ENCODE measurements around the gene TBL1X. TPM values are rescaled to one million over a fixed set of nuclear protein-coding genes. Genes with fewer than 3 reads are reported as not detected.

TBL1X gene
- total RNA-seq, 2 donors from 2014 or later: 8.0 to 18.6 TPM

DNA sequence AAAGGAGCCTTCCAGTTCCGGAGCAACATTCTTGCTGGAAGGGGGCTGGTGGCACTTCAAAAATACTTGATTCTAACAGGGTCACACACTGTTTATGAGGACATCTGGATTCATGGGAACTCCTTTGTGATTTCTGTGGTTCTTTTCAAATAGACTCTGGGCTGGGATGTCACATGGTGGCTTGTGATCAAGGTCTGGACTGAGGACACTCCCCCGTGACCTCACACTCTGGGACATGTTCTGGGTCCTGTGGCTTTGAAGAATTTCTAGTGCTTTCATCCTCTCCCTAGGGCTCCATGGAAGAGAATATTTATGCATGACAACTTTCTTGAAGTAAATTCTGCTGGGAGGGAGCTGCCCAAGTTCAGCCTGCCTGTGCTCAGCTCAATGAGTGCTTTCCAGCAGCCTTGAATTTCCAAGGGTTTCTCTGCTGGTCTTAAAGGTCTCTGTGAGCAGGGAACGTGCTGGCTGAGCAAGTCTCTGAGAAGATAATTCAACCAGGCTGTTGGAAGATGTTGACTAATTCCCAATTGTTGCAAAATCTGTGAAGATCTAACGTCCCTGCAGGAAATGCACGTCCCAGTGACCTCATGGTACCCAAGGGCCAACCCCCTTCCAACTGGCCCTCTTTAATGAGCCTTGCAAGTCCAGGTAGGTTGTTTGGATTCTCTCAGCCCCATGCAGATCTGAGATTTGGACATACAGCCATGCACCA, 264.5 kb downstream of the TBL1X start:
- no peaks in the 10 kb centered on the region for H3K9me3 Mint-ChIP-seq
- no peak overlapping the region for H3K27ac Mint-ChIP-seq
- H3K36me3 Mint-ChIP-seq (ENCODE audit: low read depth): no peaks in the 10 kb centered on the region
- no peaks in the 10 kb centered on the region for H3K27me3 Mint-ChIP-seq
- H3K4me3 Mint-ChIP-seq: no peak overlapping the region
- ATAC-seq (replicated peaks): no peak
- no peaks in the 10 kb centered on the region for H3K4me1 Mint-ChIP-seq

DNA sequence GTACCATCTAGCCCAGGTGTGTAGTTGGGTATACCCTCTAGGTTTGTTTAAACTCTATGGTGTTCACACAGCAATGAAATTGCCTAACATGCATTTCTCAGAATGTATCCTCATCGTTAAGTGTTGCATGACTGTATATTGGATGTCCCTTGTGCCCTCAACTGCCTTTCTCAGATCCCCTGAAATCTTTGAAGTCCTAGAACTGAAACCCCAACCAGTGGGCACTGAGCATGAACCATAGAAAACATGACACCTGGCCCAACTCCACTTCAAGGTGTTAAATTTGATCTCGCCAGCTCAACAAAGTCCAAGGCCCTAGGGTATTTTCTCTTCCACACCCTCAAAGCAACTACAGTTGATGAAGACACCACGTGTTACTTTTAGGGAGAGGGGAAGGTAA, 265.2 kb downstream of the TBL1X start:
- H3K9me3 Mint-ChIP-seq: no peaks in the 10 kb centered on the region
- ATAC-seq (replicated peaks): no peak
- H3K27ac Mint-ChIP-seq: no peak overlapping the region
- H3K4me3 Mint-ChIP-seq: no peak overlapping the region
- H3K4me1 Mint-ChIP-seq: no peaks in the 10 kb centered on the region
- no peaks in the 10 kb centered on the region for H3K36me3 Mint-ChIP-seq (ENCODE audit: low read depth)
- no peaks in the 10 kb centered on the region for H3K27me3 Mint-ChIP-seq

DNA sequence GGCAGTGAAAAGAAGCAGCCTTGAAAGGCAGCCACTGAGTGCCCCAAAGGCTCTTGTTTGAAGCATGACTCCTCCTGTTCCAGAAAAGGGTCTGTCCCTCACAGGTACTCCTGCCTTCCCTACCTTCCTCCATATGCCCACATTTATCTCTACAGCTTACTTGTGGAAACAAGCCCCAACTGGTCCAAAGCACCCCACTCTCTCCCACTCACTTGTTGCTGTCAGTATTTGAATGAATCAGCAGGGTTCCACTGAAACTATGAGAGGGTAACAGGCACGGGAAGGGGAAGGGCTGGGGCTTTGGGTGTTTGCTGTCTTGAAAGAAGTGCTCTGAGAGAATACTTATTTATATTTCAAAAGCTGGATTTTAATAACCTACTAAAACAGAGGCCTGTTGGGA, 265.9 kb downstream of the TBL1X start:
- Mint-ChIP-seq H3K4me3 (no peak overlapping the region), H3K4me1 (no peaks in the 10 kb centered on the region), H3K9me3 (no peaks in the 10 kb centered on the region), H3K36me3 (ENCODE audit: low read depth) (no peaks in the 10 kb centered on the region), H3K27me3 (no peaks in the 10 kb centered on the region), H3K27ac (no peak overlapping the region)
- peak; percentile 53 for ATAC-seq (replicated peaks)

DNA sequence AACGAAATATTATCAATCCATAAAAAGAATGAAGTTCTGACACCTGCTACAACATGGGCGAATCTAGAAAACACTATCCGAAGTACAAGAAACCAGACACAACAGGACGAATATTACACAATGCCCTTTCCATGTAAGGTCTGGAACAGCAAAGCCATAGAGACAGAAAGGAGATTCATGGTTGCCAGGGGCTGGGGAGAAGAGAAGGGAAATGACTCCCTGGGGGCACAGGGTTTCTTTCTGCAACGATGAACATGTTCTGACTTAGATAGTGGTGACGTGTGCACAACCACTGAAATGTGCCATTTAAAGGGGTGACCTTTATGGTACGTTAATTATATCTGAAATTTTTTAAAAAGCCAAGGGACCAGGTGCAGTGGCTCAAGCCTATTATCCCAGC, 272.5 kb downstream of the TBL1X start:
- H3K27me3 Mint-ChIP-seq: no peaks in the 10 kb centered on the region
- H3K9me3 Mint-ChIP-seq: no peaks in the 10 kb centered on the region
- no peak for ATAC-seq (replicated peaks)
- no peaks in the 10 kb centered on the region for H3K4me1 Mint-ChIP-seq
- no peaks in the 10 kb centered on the region for H3K36me3 Mint-ChIP-seq (ENCODE audit: low read depth)
- no peak overlapping the region for H3K4me3 Mint-ChIP-seq
- H3K27ac Mint-ChIP-seq: no peak overlapping the region

DNA sequence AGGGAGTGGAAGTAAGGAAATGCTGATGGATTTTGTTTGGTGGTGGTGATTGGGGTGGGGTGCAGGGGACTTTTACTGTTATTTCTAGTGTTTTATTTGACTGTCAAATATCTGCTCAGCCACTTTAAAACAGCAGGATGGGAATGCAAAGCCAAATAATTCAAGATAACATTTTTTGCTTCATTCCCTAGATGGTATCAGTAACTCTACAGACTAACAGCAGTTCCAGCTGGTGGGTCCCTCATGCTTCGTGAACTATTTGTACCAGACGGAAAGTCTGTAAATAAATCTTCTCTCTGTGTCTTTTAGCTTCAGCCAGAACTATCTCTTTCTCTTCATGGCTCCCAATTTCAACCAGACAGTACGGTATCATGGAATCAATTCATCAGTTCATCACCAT, 273.3 kb downstream of the TBL1X start:
- no peak for ATAC-seq (replicated peaks)
- Mint-ChIP-seq H3K4me3 (no peak overlapping the region), H3K27ac (no peak overlapping the region), H3K4me1 (no peaks in the 10 kb centered on the region), H3K9me3 (no peaks in the 10 kb centered on the region), H3K27me3 (no peaks in the 10 kb centered on the region), H3K36me3 (ENCODE audit: low read depth) (no peaks in the 10 kb centered on the region)

DNA sequence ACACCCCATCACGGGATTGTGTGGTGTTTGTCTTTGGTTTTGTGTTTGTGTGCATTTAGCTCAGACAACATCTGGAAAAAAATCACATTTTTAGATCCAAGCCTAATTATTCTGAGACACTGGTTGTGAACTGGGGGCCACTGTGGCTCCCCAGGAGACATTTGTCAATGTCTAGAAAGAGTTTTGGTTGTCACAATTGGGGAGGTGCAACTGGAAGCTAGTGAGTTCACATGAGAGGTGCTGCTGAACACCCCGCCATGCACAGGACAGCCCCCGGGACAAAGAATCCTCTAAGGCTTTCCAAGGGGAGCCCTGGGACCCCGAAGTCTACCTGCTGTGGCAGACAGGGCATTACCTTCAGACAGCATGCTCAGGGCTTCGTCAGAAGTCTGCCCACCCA, 274.3 kb downstream of the TBL1X start:
- H3K4me3 Mint-ChIP-seq: no peak overlapping the region
- H3K27ac Mint-ChIP-seq: no peak overlapping the region
- H3K36me3 Mint-ChIP-seq (ENCODE audit: low read depth): no peaks in the 10 kb centered on the region
- H3K4me1 Mint-ChIP-seq: no peaks in the 10 kb centered on the region
- H3K27me3 Mint-ChIP-seq: no peaks in the 10 kb centered on the region
- ATAC-seq (replicated peaks): no peak
- no peaks in the 10 kb centered on the region for H3K9me3 Mint-ChIP-seq

DNA sequence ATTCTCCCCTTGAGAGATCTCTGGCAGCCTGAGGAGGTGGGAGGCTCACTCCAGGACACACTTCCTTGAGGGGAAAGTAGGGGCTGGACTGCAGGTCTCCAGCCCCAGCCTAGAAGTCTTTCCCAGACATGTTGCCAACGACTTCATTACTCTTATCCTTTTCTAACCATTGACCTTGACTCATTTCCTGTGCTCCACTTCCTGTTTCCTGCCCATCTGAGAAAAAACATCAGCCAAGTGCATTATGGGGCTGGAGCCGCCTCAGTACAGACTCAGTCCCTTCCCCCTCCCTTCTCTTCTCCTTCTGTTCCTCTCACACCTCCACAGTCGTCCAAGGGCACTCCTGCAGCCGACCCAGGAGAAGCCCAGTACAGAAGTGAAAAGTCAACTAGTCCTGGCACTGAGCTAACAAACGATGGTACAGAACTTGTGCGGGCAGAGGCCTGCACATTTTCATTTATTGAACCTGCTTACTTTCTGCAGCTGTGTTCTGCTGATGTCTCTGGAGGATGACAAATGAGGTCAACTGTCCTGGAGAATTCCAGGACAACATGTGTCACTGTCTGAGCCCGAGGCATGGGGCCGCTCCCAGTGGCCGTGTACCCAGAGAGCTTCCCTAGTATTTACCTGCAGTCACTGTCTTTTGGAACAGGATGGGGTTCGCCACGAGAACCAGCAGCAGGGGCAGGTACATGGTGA, 280.7 kb downstream of the TBL1X start:
- H3K27me3 Mint-ChIP-seq: no peaks in the 10 kb centered on the region
- H3K9me3 Mint-ChIP-seq: peaks cover 4% of the 10 kb centered on the region
- ATAC-seq (replicated peaks): no peak
- peak overlapping the region; percentile 44 for H3K4me3 Mint-ChIP-seq
- peaks cover 6% of the 10 kb centered on the region for H3K4me1 Mint-ChIP-seq
- H3K27ac Mint-ChIP-seq: peak overlapping the region; percentile 51
- no peaks in the 10 kb centered on the region for H3K36me3 Mint-ChIP-seq (ENCODE audit: low read depth)

DNA sequence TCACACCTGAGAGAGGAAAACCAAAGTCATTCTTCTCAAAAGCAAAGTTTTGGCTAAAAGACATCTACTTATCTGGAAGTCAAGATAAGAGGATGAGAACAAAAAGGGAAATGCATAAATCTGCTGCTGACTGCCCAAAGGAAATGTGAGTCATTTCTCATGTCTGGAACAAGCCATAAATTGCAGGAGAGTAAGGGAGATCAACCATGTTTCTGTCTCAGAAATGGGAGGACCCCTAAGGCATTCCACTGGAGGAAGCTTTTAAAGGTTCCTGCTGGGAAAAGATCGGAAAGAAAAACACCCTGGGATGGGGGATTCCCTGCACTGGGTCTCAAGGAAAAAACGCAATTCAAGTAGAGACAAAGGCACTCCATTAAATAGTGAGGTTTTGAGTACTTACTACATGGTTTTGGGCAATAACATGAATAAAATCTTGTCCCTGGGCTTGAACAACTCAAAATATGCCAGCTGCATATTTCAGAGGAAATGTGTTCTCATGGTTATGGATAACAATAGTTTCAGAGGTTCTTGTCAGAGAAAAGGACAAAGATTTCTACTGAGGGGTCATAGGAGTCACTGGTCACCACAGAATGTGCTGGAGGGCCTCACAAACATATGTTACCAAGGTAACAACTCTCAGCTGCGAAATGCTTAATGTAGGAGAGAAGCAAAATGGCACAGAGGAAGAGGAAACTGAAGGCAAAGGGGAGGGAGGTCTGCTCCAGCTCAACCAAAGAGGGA, 281.5 kb downstream of the TBL1X start:
- H3K4me1 Mint-ChIP-seq: peaks cover 6% of the 10 kb centered on the region
- peaks cover 4% of the 10 kb centered on the region for H3K9me3 Mint-ChIP-seq
- H3K27me3 Mint-ChIP-seq: no peaks in the 10 kb centered on the region
- no peak overlapping the region for H3K27ac Mint-ChIP-seq
- H3K4me3 Mint-ChIP-seq: no peak overlapping the region
- H3K36me3 Mint-ChIP-seq (ENCODE audit: low read depth): no peaks in the 10 kb centered on the region
- no peak for ATAC-seq (replicated peaks)

DNA sequence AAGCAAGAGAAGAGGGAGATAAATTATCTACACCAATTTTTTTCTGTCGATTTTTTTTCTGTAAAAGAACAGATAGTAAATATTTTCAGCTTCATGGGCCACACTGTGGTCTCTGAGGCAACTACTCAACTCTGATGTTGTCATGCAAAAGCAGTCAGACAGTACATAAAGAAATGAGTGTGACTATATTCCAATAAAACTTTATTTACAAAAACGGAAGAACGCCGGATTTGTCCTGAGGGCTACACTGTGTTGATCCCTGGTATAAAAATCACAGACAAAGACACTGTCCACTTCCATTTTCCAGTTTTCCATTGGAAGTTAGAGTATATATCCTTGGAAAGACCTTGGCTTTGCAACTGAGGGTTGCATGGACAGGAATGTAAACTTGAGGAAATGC, 282.8 kb downstream of the TBL1X start:
- H3K4me3 Mint-ChIP-seq: no peak overlapping the region
- no peaks in the 10 kb centered on the region for H3K36me3 Mint-ChIP-seq (ENCODE audit: low read depth)
- H3K4me1 Mint-ChIP-seq: peaks cover 6% of the 10 kb centered on the region
- no peak overlapping the region for H3K27ac Mint-ChIP-seq
- H3K27me3 Mint-ChIP-seq: no peaks in the 10 kb centered on the region
- H3K9me3 Mint-ChIP-seq: peaks cover 4% of the 10 kb centered on the region
- no peak for ATAC-seq (replicated peaks)

DNA sequence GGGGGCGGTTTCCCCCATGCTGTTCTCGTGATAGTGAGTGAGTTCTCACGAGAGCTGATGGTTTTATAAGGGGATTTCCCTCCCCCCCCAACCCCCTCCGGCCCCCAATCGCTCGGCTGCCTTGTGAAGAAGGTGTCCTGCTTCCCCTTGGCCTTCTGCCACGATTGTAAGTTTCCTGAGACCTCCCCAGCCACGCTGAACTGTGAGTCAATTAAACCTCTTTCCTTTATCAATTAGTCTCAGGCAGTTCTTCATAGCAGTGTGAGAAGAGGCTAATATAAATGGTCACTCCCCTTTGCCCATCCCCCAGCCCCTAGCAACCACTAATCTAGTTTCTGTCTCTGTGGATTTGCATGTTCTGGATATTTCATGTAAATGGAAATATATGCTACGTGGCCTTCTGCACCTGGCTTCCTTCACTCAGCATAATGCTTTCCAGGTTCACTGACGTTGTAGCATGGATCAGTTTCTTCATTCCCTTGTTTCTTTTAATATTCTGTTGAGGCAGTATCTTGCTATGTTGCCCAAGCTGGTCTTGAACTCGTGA, 284.4 kb downstream of the TBL1X start:
- no peak for ATAC-seq (replicated peaks)
- Mint-ChIP-seq H3K9me3 (peaks cover 4% of the 10 kb centered on the region), H3K4me1 (peaks cover 6% of the 10 kb centered on the region), H3K27ac (no peak overlapping the region), H3K4me3 (no peak overlapping the region), H3K27me3 (no peaks in the 10 kb centered on the region), H3K36me3 (ENCODE audit: low read depth) (no peaks in the 10 kb centered on the region)

DNA sequence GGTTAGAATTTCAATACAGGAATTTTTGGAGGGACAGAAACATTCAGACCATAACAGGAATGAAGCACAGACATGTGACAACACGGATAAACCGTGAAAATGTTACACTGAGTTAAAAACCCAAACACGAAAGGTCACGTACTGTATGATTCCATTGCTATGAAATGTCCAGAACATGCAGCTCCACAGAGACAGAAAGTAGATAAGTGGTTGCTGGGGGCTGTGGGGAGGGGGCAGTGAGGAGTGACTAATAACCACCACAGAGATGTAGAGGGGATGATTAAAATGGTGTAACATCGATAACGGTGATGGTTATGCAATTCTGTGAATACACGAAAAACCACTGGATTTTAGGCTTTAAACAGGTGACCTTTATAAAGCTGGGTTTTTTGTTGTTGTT, 292.5 kb downstream of the TBL1X start:
- H3K36me3 Mint-ChIP-seq (ENCODE audit: low read depth): no peaks in the 10 kb centered on the region

DNA sequence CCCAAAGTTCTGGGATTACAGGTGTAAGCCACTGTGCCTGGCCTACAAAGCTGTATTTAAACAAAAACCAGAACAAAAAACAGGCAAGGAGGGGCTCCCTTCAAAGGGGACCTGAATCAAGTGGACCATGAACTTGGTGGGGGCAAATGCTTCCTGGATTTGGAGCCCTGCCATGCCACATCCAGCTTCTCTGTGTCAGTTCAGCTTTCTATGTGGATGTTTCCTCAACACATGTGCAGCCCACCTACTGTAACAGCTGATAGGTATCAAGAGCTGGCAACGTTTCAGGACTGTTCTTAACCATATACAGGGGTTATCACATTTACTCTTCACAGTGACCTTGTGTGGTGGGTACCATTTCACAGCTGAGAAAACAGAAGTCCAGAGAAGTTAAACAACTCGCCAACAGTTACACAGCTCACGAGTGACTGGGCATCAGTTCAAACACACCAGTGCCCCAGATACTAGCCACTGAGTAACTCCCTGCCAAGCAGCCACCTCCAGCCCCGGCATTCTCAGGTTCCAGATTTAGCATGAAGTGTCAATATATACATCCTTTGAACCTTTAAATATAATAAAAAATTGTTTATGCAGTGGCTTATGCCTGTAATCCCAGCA, 293.3 kb downstream of the TBL1X start:
- no peaks in the 10 kb centered on the region for H3K9me3 Mint-ChIP-seq
- H3K27ac Mint-ChIP-seq: no peak overlapping the region
- peaks cover 4% of the 10 kb centered on the region for H3K27me3 Mint-ChIP-seq
- H3K4me3 Mint-ChIP-seq: no peak overlapping the region
- ATAC-seq (replicated peaks): no peak
- H3K36me3 Mint-ChIP-seq (ENCODE audit: low read depth): no peaks in the 10 kb centered on the region
- no peaks in the 10 kb centered on the region for H3K4me1 Mint-ChIP-seq

More for the DNA sequence above, 292.5 kb downstream of the TBL1X start:
- no peak overlapping the region for H3K27ac Mint-ChIP-seq
- H3K27me3 Mint-ChIP-seq: peaks cover 4% of the 10 kb centered on the region
- no peaks in the 10 kb centered on the region for H3K4me1 Mint-ChIP-seq
- H3K4me3 Mint-ChIP-seq: no peak overlapping the region
- ATAC-seq (replicated peaks): no peak
- H3K9me3 Mint-ChIP-seq: no peaks in the 10 kb centered on the region

DNA sequence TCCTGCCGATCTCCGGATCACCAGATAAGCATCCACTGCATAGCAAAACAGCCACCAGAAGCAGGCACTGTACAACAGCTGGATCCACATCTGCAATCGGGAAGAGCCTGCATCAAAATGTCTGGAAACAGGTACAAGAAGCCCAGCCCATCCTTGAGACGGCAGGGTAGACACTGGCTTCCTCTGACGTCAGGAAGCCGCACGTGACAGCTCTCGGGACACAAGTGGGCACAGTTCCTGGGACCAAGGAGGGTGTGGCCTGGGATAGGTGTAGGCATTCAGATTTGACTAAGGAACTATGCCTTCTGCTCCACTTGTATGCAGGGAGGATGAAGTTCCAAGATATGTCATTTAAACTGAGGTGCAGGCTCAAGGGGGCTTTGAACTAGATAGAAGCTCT, 294.5 kb downstream of the TBL1X start:
- ATAC-seq (replicated peaks): no peak
- H3K4me1 Mint-ChIP-seq: no peaks in the 10 kb centered on the region
- H3K27me3 Mint-ChIP-seq: peaks cover 4% of the 10 kb centered on the region
- H3K27ac Mint-ChIP-seq: no peak overlapping the region
- no peaks in the 10 kb centered on the region for H3K36me3 Mint-ChIP-seq (ENCODE audit: low read depth)
- no peak overlapping the region for H3K4me3 Mint-ChIP-seq
- no peaks in the 10 kb centered on the region for H3K9me3 Mint-ChIP-seq

DNA sequence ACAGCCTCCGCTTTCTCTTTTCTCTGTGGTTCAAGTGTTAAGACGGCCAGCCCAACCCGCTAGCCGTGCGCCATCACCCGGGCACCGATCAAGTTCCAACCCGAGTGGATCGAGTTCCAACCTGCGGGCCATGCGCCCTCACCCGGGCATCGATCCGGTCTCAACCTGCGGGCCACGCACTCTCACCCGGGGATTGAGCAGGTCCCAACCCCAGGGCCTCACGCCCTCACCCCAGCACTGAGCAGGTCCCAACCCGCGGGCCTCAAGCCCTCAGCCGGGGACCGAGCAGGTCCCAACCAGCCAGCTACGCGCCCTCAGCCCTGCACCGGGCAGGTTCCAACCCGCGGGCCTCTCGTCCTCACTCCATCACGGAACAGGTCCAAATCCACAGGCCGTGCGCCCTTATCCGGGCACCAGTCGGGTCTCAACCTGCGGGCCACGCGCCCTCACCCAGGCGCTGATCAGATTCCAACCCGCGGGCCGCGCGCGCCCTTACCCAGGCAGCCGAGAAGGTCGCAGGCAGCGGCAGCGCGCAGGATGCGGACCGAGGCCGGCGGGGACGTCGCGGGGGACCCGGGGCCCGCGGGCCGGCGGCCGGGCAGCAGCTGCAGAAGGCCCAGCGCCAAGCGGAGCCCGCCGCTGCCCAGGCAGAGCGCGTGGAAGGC, 300.3 kb downstream of the TBL1X start:
- Mint-ChIP-seq H3K4me3 (no peak overlapping the region), H3K9me3 (no peaks in the 10 kb centered on the region), H3K4me1 (no peaks in the 10 kb centered on the region), H3K27me3 (peaks cover 6% of the 10 kb centered on the region), H3K27ac (no peak overlapping the region), H3K36me3 (ENCODE audit: low read depth) (no peaks in the 10 kb centered on the region)
- no peak for ATAC-seq (replicated peaks)
